Muscle of back (tissue), 13 donors: ENCODE measurements around the gene KRR1. TPM values are rescaled to one million over a fixed set of nuclear protein-coding genes. Genes with fewer than 3 reads are reported as not detected.

Experiments
- DNase-seq, 3 donors: peaks; one replicate each; pipeline versions ENCODE4 v3.0.0 to v3.0.0-alpha.2; 2013
- long read RNA-seq, 9 donors: transcript quantifications; one replicate each; lab custom pipeline, GENCODE V29; 2026
- polyA plus RNA-seq, 10 donors: library from polyadenylated mRNA; unstranded; fragments of 120-200 nt; gene quantifications; one replicate each; pipeline ENCODE4 v1.2.1, GENCODE V29; 2013; ENCODE audit not compliant: insufficient read length in 10 of 10

KRR1 gene
- polyA plus RNA-seq = 10 to 100 TPM; 48.4 to 60.3 (median 54.0) TPM
- long read RNA-seq, donor 1, full-length matches to known transcripts = 10 of 10 reads
- long read RNA-seq, donor 1, partial matches to known transcripts = 0 of 10 reads
- long read RNA-seq, donor 1, other reads (novel, unspliced or antisense) = 0 of 10 reads
- long read RNA-seq, donor 2, full-length matches to known transcripts = 5 of 5 reads
- long read RNA-seq, donor 2, partial matches to known transcripts = 0 of 5 reads
- long read RNA-seq, donor 2, other reads (novel, unspliced or antisense) = 0 of 5 reads
- long read RNA-seq, donor 3 = 0 reads
- long read RNA-seq, donor 4, full-length matches to known transcripts = 12 of 12 reads
- long read RNA-seq, donor 4, partial matches to known transcripts = 0 of 12 reads
- long read RNA-seq, donor 4, other reads (novel, unspliced or antisense) = 0 of 12 reads
- long read RNA-seq, donor 5, full-length matches to known transcripts = 14 of 14 reads
- long read RNA-seq, donor 5, partial matches to known transcripts = 0 of 14 reads
- long read RNA-seq, donor 5, other reads (novel, unspliced or antisense) = 0 of 14 reads
- long read RNA-seq, donor 6, full-length matches to known transcripts = 11 of 11 reads
- long read RNA-seq, donor 6, partial matches to known transcripts = 0 of 11 reads
- long read RNA-seq, donor 6, other reads (novel, unspliced or antisense) = 0 of 11 reads
- long read RNA-seq, donor 7, full-length matches to known transcripts = 6 of 6 reads
- long read RNA-seq, donor 7, partial matches to known transcripts = 0 of 6 reads
- long read RNA-seq, donor 7, other reads (novel, unspliced or antisense) = 0 of 6 reads
- long read RNA-seq, donor 8, full-length matches to known transcripts = 6 of 6 reads
- long read RNA-seq, donor 8, partial matches to known transcripts = 0 of 6 reads
- long read RNA-seq, donor 8, other reads (novel, unspliced or antisense) = 0 of 6 reads
- long read RNA-seq, donor 9 = 0 reads

DNA sequence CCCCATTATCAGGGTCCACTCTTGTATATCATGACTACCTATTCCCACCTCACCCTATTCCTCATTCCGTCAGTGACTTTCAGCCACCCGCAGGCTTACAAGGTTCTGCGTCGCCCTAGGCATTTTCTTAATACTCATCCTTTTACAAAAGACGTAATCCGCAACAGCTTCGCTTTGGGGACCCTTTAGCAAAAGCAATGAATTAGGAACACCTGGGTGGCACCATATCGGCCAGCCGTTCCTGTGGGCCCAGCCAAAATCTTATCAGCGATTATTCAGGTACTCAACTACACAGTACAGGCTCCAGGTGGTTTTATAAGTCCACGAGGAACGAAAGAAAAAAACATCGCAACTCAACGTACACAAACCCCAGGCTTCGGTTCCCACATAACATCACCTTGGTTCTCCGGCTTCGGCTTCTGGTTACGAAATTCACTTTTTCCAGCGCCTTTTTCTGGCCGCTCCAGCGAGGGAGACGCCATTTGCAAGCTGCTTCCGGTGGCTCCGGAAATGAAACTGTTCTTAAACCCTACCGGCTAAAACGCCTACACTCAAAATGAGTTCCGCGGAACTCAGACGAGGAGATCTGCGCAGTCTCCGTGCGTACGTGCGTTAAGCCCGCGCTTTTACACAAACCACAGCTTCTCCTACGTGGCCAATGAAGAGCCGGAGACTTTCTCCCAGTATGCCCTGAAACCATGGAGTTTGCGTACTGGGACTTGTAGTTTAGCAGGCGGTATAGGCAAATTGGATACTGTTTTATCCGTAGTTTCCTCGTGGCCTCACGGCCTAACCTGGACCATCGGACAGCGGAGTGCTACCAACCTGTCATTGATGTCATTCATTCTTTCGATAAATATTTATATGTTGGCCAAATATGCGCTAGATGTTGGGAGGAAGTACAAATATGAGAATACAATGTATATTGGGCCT is at the start of gene KRR1:
Gene KRR1, minus strand, starts transcription at position 494 of the 933 bp plus-strand sequence. Its CDS starts 12 bp downstream, at position 482.
- DNase-seq = peak; percentile 98 to 99 (median 99)

GRCh38 chr12:75560167-75560566 is 48.8 kb upstream of the KRR1 start:
- DNase-seq = peak in 1 of 3 donors; percentile 70

DNA sequence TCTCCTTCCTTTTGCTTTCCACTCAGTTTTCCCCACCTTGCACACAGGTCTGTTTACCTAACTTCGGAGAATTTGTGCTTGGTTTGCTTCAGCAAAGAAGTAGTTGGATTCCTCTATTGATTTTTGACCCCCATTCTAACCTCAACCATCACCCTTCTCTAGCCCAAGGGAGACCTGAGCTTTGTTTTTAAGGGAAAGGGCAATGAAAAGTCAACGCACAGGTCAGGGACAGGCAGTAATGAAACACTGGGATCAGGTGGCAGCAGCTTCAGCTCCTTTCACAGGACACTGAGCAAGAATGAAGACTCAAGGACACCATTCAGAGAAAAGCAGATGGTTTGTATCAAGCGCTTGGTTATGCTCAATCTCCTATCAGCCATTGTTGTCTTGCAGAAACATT is 46.9 kb upstream of the KRR1 start:
- DNase-seq = no peak

GRCh38 chr12:75556311-75556899 is 45.0 kb upstream of the KRR1 start:
- peak in 1 of 3 donors; percentile 45 for DNase-seq

GRCh38 chr12:75554556-75554880 is 43.1 kb upstream of the KRR1 start:
- no peak for DNase-seq

GRCh38 chr12:75553836-75554555 is 42.6 kb upstream of the KRR1 start:
- DNase-seq = no peak

- DNase-seq = no peak
Measured at GRCh38 chr12:75553398-75553797, 42.0 kb upstream of the KRR1 start.

- no peak for DNase-seq
Measured at GRCh38 chr12:75551477-75551876, 40.1 kb upstream of the KRR1 start.

- peak; percentile 64 to 82 (median 65) for DNase-seq
Measured at GRCh38 chr12:75550401-75551240, 39.2 kb upstream of the KRR1 start.

- no peak for DNase-seq
Measured at GRCh38 chr12:75549989-75550388, 38.6 kb upstream of the KRR1 start.

DNA sequence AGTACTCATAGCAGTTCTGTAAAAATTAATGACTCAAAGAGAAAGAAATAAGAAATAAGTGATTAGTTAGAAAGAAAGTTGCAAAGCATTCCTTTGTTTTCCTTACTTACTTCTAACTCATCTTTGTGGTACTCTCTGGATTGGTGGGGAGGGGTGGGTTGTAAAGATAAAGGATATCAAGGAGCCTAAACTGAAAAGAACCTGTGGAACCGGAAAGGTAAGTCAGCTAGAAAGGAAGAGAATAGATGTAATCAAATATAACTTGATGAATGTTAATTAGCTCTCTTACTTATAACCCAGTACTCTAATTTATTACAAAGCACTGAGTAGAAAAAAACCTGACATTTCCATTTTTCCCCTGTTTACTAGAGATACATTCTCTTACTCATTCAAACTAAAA is 37.5 kb upstream of the KRR1 start:
- no peak for DNase-seq

DNA sequence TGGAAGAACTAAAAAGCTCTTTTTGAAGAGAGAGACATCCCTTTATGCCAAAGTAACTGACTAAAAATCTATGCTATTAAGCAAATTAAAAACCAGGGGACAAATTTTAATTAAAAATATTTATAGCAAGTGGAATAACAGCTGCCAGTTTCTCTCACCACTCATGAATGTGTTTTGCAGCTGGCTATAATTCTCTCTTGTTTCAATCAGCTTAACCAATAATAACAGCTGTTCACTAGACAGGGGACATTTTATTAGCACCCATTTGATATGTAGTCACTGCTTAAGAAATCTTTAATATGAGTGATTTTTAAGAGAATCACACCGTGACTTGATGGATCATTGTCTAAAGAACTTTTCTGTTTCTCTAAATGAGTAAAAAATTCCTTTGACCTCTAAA is 34.2 kb upstream of the KRR1 start:
- no peak for DNase-seq

DNA sequence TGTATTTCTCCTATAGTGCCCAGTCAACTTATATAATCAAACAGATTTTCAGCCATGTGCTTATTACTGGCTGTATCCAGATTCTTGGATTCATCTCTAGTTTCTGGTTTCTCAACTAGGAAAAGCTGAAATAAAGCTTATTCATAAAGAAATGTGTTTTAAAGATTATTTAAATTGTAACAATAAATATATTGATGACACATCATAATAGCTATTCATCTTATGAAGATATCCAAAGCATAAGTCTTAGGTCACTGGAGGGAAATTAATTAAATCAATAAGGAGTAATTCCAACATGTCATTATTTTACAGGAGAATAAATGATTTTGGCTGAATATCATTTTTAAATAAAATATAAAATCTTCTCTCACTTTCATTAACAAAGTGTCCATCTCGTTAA is 32.1 kb upstream of the KRR1 start:
- no peak for DNase-seq

- no peak for DNase-seq
Measured at GRCh38 chr12:75542942-75543341, 31.5 kb upstream of the KRR1 start.

DNA sequence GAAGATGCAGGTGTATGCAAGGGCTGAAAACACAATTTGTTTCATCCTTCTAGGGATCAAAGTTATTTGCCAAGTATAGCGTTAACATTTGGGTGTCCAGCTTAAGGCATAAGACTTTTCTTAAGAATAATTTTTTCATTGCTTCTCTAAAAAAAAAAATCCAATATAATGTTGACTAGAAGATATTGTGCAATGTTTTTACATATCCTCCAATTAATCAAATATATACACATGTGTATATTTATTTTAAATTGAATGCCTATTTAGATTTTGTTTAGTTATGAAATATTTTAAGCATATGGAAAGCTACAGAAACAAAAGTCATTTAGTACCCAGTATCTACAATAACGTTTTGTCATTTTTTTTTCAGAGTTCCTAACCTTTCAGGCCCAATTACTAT is 28.5 kb upstream of the KRR1 start:
- no peak for DNase-seq

DNA sequence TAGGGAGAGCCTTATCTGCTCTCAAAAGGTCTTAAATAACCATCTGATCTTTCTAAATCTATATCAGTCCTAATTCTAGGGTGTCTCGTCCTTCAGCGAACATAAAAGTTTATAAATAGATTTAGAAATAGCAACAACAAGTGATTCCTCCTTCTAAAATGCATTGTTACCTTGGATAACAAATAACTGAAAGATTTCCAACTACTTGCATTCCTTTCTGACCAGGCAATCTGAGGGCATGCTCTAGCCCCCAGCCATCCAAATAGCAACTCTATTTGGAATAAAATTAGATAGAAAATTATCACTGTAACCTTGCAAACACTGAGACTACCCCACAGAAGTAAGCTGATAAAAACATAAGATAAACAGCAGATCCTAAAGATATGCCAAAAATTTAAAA is 21.8 kb upstream of the KRR1 start:
- no peak for DNase-seq

DNA sequence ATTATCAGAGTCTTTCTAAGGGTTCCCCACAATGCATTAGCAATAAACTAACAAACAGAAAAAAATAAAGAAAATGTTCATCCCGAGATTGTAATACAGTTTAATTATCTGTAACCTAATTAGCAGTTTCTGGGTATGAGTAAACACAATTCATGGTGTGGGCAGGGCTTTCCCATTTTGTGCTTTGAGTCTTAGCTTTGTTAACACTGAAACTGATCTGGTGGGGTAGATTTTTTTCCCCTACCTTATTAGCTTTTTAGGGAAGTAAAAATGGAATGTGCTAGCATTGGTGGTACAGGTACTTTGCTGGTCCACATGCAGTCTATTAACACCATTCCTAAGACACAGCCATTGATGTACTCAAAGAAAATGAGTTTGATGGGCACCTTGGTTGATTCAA is 18.4 kb upstream of the KRR1 start:
- DNase-seq = no peak

DNA sequence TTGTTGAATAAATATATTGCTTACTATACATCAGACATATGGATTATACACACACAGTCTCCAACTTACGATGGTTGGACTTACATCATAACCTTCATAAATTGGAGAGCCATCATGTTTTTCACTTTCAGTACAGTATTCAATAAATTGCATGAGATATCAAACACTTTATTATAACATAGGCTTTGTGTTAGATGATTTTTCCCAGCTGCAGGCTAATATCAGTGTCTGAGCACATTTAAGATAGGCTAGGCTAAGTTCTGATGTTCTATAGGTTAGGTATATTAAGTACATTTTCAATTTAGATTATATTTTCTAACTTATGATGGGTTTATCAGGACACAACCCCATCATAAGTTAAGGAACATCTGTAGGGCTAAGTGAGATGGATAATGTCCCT is 17.9 kb upstream of the KRR1 start:
- DNase-seq = no peak

- no peak for DNase-seq
Measured at GRCh38 chr12:75528692-75529091, 17.3 kb upstream of the KRR1 start.

- DNase-seq = no peak
Measured at GRCh38 chr12:75528272-75528671, 16.9 kb upstream of the KRR1 start.
